PFSK-1 (cell line): ENCODE results near the gene SDK1.

Experiments used
- FOXP2 ChIP-seq: optimal IDR thresholded peaks from 2 replicates; pipeline ENCODE3; 2011; ENCODE audit warnings: borderline replicate concordance, control low read depth, inconsistent platforms; ENCODE audit not compliant: insufficient read depth; ENCODE audit errors: extremely low read length, extremely low read depth
- POLR2AphosphoS5 ChIP-seq: IDR thresholded peaks from 2 replicates; pipeline ENCODE4 v1.6.1; 2012; ENCODE audit warnings: low read depth, mild to moderate bottlenecking, control low read depth, low read length, moderate library complexity
- TF ChIP-seq, protein P1 (sequence below), 2 experiments: IDR thresholded peaks; 2 replicates each; pipeline versions ENCODE4 v1.6.1 to v1.8.0; 2011 to 2012; ENCODE audit warnings: low read depth in 2 of 2, low read length in 2 of 2, control low read depth in 1 of 2, inconsistent platforms in 1 of 2, mild to moderate bottlenecking in 1 of 2, moderate library complexity in 1 of 2; ENCODE audit not compliant: insufficient read depth in 1 of 2

- no peak for TF ChIP-seq POLR2AphosphoS5
- TF ChIP-seq, protein P1, sequence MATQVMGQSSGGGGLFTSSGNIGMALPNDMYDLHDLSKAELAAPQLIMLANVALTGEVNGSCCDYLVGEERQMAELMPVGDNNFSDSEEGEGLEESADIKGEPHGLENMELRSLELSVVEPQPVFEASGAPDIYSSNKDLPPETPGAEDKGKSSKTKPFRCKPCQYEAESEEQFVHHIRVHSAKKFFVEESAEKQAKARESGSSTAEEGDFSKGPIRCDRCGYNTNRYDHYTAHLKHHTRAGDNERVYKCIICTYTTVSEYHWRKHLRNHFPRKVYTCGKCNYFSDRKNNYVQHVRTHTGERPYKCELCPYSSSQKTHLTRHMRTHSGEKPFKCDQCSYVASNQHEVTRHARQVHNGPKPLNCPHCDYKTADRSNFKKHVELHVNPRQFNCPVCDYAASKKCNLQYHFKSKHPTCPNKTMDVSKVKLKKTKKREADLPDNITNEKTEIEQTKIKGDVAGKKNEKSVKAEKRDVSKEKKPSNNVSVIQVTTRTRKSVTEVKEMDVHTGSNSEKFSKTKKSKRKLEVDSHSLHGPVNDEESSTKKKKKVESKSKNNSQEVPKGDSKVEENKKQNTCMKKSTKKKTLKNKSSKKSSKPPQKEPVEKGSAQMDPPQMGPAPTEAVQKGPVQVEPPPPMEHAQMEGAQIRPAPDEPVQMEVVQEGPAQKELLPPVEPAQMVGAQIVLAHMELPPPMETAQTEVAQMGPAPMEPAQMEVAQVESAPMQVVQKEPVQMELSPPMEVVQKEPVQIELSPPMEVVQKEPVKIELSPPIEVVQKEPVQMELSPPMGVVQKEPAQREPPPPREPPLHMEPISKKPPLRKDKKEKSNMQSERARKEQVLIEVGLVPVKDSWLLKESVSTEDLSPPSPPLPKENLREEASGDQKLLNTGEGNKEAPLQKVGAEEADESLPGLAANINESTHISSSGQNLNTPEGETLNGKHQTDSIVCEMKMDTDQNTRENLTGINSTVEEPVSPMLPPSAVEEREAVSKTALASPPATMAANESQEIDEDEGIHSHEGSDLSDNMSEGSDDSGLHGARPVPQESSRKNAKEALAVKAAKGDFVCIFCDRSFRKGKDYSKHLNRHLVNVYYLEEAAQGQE (IDR thresholded peaks at IDR 0.05; ENCODE audit: insufficient read depth in 1 of 2, low read depth in 2 of 2, low read length in 2 of 2) = no peak
- no peak for TF ChIP-seq FOXP2
Measured at GRCh38 chr7:3971323-3971722, 670.3 kb downstream of the SDK1 start.
